Activated CD4-positive, CD25-positive, alpha-beta regulatory T cell treated with anti-CD3 and anti-CD28 coated beads, Interleukin-2, amount 50 U/mL, for 16 hours (primary cell): ENCODE measurements around the gene RDH14.

Experiments
- DNase-seq: peaks from one replicate; pipeline ENCODE4 v3.0.0-alpha.2; 2020; ENCODE audit warnings: low read depth, low spot score

Gene RDH14

DNA sequence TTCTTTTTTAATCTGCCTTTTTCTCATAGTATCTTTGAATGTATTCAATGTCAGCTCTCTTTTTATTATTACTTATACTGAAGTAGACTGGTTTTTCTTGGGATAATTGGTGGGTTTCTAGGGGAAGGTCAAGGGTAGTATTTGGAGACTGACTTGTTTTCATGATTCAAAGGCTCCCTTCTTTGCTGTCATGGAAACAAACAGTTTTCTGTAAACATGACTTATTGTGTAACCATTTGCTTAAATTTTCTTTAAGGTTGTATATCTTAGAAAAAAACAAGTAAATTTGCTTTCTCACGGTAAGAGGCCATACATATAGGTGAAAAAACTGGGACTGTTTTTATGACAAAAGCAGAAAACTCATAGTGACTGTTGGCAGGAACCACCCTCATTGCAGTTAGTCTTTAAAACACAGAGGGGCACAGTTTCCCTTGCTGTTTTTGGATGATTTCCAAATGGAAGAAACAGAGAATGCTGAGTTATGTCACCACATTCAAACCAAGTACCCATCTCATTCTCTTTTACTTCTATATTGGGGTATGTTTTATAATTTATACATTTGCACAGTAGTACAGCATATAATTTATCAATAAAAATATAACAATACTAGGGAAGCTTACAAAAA, 5.8 kb upstream of the RDH14 start:
- no peak for DNase-seq

DNA sequence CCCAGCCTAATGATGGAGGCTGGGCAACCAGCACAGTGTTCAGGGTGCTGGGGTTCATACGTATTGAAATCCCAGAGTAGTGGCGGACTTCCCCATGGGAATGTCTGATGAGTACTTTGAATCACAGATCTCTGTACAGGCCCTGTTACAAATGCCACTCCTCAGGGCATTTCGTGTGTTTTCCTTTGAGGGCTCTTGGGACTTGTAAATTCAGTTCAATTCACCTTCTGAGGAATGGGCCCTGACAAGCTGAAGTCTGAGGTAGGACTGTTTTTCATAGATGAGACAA, 288 bp upstream of the RDH14 start:
- DNase-seq = no peak

DNA sequence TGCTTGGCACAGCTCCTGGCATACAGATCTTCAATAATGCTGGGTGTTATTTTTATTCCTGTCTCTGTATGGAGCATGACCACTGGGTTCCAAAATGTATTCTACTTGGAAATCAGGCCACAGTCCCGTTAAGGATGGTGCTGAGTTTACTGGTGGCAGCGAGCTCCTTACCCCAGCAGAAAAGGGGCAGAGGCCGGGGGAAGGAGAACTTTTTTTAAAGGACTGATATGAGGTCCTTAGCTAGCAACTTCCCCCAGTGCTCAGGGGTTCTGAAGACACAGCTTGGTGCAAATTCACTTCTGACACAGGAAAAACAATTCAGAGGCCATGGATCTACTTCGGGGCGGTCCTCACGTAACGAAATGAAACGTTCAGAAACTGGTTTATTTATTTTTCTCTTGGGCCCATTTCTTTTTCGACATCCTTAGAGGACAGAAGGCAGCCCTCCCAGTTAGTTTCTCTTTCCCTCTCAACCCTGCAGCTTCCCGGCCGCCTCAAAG, 872 bp downstream of the RDH14 start:
- no peak for DNase-seq

DNA sequence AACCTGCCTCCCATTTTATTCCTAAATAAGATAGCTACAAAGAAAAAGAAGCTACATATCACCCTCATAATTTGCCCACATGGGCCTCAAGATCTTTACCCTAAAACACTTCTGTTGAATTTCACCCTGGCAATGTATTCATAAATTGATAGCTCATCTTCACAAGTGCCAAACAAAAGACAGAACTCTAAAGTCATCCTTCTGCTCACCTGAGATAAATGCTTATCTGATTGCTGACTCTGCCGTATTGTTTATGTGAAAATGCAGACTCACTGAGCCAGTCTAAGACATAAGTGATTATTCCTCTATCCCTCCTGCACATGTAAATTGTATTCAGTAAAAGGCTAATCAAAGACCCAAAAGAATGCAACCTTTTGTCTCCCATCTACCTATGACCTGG, 2.0 kb downstream of the RDH14 start:
- DNase-seq = no peak

DNA sequence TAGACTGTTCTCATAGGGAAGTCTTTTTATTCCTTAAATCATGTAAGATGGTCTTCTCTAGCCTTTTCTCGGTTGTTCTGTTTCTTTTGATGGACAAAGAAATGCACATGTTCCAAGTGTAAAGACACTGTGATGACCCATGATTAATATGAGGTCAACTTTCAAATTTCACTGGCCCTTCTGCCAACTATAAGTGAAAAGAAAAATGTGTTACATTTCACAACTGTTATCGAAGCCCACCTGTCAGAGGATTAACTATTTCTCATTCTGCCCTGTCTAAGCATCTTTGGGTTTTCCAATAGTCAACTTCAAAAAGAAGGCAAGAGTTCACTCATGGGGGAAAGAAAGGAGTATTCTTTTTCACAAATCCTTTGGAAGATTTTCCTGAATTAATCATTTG, 3.3 kb downstream of the RDH14 start:
- DNase-seq = no peak

DNA sequence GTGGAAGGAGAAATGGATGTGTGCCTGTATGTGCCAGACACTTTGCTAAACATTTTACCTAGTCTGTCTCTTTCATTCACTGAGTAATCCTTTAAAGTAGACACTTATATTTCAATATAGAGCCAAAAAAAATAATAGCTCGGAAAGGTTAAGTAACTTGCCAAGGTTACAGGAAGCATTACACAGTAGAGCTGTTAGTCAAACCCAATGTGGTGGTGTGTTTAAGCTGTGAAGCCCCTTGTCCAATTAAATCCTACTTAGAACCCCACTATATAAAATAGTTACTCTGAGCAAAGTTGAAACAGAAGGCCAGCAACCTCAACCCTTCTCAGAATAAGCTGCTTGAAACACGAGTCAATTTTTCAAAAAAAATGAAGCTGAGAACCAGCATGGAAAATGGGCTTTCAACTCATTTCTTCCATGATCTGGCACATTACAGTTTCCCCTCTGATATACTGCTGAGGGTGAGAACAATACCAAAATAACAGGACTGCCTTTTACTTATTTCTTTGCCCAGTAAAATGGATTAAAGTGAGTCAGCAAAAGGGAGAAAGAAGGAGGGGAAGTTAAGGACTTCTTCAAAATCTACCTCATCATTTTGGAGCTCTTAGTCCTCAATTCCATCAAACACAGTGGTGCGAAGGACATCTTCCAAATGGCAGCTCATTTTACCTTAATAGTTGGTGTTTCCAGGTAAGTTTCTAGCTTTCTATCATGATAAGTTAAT, 7.9 kb downstream of the RDH14 start:
- no peak for DNase-seq

DNA sequence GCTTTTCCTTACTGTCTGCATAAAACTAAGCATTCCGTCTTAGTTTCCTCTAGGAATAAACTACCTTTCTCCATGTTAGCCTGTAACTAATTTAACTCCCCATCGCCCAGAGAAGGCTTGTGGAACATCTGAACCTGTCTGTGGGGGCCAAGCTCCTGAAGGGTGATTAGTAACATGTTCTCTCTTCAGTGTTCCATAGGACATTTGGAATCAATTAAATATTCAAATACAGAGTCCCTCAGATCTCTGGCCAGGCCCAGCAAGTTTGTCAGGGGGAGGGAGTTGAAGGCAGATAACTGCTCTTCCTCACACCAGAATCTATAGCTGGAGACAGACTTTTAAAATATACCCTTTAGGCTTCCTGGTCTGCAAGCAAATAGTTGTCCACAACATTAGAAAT, 8.8 kb downstream of the RDH14 start:
- no peak for DNase-seq

DNA sequence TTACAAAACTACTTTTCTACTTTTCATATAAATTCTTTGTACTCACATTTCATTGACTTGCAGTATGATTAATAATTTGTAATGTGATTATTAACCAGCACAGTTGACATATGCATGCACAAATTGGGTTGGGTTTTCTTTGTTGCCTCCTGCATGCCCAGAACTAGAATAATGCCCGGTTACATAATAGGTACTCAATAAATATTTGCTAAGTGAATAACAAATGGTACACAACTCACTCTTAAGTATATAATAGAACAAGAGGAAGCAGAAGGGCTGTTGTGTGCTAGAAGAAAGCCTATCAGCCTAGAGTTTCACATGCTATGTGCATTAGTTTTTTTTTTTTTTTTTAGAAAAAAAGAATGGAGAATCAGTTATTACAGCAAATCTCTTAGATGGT, 9.3 kb downstream of the RDH14 start:
- no peak for DNase-seq

DNA sequence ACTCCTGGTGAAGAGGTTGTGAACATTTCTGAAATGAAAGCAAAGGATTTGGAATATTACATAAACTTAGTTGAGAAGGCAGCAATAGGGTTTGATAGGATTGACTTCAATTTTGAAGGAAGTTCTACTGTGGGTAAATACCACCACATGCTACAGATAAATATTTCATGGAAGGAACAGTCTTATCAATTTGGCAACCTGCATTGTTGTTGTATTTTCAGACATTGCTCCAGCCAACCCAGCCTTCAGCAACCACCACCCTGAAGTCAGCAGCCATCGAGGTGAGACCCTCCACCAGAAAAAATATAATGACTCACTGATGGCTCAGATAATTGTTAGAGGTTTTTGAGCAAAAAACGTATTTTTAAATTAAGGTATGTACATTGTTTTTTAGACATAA, 10.0 kb downstream of the RDH14 start:
- DNase-seq = no peak

DNA sequence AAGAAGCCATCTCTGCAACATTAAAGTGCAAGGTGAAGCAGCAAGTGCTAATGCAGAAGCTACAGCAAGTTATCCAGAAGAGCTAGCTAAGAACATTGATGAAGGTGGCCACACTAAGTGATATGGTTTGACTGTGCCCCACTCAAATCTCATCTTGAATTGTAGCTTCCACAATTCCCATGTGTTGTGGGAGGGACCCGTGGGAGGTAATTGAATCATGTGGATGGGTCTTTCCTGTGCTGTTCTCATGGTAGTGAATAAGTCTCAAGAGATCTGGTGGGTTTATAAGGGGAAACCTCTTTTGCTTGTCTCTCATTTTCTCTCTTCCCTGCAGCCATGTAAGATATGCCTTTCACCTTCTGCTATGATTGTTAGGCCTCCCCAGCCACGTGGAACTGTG, 11.4 kb downstream of the RDH14 start:
- DNase-seq = no peak

DNA sequence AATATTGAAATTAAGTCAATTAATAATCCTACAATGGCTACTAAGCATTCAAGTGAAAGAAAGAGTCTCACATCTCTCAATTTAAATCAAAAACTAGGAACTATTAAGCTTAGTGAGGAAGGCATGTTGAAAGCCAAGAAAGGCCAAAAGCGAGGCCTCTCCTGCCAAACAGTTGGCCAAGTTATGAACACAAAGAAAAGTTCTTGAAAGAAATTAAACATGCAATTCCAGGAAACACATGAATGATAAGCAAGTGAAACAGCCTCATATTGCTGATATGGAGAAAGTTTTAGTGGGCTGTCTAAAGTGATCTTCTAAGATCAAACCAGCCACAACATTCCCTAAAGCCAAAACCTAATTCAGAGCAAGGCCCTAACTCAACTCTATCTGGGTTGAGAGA, 11.8 kb downstream of the RDH14 start:
- DNase-seq = no peak

DNA sequence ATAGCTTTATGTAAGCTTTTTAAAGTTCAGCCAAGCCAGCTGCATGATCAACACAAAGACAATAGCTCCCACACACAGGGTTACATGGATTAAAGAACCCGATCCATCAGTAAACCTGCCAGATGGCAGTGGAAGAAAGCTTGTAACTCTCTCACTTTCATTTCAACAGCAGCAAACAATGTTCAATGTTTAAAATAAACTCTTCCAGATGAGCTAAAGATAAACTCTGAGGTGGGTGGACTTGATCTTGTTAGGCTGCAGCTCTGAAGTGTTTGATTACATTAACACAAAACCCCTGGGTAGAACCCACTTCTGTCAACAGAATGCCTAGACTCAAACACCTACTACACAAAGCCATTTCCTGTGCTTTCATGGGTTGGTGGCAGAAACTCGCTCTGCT, 13.9 kb downstream of the RDH14 start:
- DNase-seq = no peak

DNA sequence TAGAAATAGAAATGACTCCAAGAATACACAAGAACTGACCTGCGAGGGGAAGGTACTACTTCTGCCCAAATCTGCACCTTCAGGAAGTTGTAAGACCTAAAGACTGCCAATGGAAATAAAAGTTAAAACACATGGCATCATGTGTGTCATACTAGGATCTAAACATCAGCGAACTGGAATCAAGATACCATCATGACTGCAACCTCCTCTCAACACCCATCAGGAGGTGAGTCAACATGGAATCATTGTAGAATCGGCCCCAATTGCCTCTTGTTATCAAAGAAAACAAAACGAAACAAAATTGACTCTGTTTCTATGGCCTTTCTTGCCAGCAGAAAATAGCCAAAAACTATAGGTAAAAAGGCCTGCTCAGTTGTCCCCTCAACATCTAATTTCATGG, 15.1 kb downstream of the RDH14 start:
- no peak for DNase-seq

DNA sequence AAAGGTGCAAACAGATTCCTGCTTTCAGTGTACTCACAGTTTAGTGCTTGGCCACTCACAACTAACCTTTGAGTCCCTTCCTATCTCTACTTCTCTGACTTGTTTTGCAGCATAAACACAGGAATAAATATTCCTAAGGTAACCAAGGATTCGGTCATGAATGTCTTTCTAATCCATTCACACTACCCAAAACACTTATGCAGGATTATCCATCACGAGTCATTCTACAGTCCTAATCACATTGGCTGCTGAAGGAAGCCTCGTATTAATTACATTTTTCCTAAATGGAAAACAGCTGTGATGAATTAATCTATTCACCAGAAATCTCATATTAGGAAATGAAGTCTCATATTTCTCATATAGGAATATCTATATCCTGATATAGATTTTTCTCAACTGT, 16.3 kb downstream of the RDH14 start:
- no peak for DNase-seq

DNA sequence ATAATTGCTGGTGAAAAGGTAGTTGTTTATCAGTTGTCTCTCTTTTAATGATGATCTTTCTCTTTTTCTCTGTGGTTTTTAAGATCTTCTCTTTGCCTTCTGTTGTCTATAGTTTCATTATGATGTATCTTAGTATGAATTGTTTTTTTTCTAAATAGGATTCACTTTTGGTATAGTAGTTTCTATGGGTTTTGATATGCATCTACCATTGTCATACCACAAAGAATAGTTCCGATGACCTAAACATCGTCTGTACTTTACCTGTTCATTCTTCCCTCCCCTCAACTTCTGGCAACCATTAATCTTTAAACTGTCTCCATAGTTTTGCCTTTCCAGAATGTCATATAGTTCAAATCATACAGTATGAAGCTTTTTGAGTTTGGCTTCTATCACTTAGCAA, 19.6 kb downstream of the RDH14 start:
- no peak for DNase-seq

DNA sequence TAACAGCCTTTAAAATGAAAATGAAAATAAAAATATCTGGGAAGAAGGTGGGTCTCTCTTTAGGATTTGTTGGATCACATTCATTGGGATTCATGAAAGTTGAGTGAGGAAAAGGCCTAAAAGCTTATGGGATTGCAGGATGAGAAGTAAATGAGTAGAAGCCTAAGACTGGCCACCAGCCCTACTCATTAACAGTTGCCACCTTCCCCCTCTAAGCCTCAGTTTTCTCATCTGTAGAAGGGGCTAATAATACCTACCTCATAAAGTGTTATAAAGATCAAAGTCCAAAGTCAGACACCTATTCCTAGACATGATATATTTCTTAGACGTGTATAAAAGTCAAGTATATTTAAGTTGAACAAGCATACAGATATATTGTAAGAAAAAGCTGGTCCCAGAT, 23.8 kb downstream of the RDH14 start:
- DNase-seq = no peak

DNA sequence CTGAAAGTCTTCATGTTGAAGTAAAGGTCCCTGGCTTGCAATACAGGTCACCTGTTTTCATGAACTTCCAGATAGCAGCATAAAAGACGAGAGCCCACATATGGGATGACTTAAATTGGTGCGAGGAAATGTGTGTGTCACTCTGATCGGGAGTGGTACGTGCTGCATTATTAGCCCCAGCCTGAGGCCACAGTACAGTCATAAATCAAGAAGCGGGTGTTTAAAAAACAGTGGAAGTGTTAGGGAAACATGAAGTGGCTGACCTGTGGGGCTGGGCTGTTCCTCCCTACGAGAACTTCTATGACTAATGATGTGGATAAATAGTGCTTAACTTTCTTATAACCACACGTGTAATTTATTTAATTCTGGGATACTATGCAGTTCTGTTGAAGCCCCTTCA, 24.4 kb downstream of the RDH14 start:
- no peak for DNase-seq

DNA sequence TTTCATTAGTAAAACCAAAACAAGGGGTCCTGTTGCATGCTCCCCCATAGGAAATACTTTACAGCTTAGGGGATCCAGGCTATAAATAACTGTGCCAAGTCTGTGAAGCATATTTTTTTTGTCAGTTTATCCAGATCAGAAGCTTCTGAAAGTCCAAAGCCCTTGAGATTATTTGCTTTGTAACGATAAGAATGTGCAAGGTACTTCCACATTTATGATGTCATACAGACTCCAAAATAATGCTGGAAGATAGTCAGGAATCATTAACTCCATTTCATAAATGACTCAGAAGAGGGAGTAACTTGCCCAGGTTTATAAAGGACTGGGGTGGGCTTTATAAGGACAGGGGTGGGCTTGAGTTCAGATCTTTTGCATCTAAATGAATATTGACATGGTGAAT, 29.3 kb downstream of the RDH14 start:
- DNase-seq = no peak

DNA sequence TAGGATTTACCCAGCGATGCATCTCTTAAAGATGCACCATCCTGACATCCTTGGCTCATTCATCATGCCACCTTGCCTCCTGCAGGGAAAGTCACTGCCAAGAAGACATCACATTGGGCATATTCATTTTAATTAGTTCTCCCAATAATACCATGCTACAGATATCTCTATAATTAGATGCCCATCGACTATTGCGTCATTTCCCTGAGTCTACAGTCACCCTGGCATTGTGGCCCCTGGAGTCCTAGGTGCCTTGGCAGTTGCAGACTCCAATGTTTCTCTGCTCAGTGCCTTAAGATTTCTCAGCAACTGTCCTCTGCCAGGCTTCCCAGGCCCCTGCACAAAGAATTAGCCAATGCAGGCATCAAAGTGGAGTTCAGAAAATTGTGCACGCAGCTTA, 32.6 kb downstream of the RDH14 start:
- no peak for DNase-seq

DNA sequence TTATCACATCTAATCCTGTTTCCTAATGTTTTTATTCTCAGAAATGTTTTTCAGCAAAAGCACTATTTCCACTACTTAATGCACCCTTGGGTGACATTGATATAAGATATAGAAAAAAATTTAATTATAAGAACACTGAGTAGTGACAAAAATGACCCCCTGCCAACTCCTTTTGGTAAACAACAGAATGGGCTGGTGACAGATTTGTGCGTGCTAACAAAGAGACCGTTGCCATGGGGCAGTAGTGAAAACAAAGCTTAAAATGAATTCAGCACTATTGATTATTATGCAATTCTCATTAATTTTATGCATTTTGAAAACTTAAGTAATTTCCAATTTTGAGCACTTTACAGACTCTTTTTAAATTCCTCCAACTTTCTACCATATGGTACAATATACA, 33.1 kb downstream of the RDH14 start:
- DNase-seq = no peak

DNA sequence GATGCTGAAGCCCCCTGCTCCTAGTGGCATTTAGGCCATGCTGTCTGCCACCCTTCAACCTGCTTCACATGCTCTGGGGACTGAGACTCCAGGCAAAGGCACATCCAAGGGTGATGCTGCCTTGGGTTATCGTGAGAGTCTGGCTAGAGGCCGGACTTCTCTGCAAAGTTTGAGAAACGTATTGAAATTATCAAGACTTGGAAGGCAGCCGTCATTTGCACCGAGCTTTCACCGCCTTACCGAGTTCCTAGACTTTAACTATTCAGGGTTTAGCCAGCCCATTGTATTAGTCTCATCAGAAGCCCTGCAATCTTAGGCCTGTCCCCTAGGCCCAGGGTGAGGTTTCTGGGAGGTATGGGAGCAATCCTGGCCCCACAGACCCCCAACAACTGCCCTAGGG, 34.0 kb downstream of the RDH14 start:
- no peak for DNase-seq

DNA sequence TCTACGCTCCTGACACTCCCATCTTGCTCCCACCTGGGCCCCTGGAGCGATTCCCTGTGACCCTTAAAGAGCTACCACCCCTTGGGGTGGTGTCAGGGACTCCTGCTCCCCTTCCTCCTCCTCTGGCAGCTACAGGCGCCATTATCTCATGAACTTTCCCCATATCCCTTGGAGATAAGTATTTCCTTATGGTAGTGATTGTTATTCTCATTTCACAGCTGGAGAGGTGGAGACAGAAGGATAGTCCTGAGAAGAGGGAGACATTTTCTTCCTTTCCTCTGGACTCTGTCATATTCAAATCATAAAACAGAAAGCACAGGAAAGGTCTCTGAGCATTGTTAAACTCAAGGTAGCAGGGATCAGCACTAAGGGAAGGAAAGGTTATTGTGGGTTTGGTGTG, 34.6 kb downstream of the RDH14 start:
- DNase-seq = no peak

DNA sequence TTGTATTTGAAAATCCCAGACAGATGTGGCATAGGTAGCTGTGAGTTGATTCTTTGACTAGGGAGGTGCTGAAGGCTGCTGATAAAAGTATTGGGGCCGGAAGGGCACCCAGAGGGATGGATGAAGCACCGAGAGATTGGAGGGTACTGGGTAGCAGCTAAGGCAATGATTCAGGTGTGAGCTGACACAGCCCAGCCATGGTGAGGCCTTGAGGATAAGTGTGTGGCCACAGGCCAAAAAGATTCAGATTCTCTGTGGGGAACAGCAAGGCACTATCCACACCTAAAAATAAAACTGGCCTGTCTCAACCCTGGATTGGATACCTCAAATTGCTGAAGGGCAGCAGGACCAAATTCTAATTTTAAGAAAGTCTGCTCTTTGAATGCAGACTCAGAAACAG, 35.2 kb downstream of the RDH14 start:
- DNase-seq = no peak
